SK-N-DZ (cell line): ENCODE measurements around the gene LDLRAD4.

Source experiments
- DNase-seq: peaks from one replicate; pipeline ENCODE4 v3.0.0-alpha.2; 2015; ENCODE audit warnings: low spot score

LDLRAD4 gene

DNA sequence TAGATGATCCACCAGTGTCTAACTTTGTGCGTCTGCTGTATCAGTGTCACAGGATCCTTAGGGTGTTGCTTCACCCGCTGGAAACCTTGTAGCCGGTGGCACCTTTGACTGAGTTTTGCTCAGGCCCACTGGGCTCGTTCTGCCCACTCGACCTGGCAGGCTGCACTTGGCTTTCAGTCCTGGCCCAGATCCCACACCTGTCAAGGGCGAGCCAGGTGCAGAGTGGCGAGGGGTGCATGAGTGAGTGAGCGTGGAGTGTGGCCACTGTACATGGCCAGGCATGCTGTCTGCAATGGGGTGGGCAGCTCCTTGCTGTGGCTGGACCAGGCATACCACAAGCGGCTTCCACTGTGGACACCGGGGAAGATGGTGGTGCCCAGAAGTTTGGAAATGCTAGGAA lies 328.8 kb downstream of the LDLRAD4 start:
- DNase-seq = no peak

DNA sequence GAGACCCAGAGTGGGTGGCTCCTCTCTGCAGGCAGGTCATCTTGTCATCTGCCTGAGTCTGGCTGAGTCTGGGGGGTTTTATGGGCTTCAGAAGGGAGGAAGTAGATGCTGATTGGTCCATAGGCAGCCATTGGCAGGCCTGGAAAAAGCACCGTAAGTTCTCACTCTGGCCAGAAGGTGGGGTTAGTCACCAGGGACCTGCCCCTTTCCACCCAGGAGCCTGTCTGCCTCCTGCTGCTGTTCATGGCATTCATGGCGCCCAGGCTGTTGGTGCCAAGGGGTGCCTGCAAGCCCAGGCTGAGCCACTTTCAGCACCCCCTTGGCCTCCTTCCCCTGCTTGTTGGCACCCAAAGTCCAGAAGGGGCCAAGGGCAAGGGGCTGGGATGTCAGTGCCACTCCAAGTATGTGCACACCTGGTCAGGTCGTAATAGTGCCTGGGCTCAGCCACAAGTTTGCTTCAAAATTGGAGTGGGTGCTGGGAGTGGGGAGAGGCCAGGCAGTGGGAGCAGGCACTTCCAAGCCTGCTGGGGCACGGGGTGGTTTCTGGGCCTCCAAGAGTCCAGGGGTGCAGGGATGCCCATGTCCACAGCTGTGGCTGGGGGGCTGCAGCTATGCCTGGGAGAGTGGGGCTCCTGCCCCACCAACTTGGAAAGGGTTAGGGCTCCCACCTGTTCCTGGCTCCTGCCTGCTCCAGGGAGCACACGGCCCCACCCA lies 329.7 kb downstream of the LDLRAD4 start:
- DNase-seq = no peak

DNA sequence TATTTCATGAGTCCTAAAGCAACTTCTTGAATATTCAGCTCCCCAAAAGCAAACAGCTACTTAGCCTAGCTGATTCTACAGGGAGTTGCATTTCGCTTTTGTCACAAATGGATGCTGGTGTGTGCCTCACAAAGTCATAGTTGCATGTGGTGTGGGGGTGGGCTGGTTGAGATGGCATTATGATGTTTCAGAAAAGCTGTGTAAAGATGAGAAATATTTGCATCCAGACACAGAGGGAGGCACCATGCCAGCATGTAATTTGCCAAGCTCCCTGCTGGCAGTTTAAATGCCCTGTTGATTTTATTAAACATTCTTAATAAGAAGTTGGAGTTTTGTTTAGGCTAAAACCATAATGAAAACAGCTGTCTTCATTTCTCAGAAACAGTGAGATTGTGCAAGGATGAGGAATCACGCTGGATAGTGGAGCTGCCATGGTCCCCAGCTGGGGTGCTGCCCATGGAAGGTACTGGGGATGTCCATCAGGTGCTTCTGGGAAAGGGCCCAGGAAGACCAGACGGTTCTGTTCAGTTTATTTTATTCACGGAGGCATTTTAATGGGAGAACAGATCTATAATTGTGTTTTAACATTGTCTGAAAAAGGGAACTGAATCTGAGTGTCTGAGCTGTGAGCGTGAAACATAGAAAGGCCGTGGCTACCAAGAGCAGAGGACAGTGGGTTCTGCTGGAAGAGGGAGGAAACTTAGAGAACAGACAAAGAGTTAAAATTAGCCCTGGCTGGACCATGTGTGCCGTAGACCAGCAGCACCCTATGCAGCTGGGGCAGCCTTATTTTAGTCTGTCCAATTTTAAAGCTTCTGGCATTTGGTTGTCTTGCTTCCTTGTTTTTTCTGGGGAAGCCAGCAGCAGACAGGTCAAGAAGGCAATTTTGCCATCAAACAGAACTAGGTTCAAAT lies 330.7 kb downstream of the LDLRAD4 start:
- no peak for DNase-seq

DNA sequence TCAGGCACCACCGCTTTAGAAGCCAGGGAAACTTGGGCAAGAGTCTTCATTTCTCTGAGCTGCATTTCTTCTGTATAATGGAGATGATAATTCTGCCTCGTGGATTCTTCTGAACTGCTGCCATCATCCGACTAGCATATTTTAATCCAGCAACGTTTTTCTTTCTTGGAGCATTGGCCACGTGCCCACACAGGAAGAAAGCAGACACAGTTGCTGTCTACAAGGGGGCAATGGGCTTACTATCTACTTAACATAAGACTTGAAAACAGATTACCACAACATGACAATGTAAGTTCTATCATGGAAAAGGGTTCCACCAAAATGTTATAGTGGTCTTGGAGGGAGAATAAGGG lies 331.3 kb downstream of the LDLRAD4 start:
- DNase-seq = no peak

DNA sequence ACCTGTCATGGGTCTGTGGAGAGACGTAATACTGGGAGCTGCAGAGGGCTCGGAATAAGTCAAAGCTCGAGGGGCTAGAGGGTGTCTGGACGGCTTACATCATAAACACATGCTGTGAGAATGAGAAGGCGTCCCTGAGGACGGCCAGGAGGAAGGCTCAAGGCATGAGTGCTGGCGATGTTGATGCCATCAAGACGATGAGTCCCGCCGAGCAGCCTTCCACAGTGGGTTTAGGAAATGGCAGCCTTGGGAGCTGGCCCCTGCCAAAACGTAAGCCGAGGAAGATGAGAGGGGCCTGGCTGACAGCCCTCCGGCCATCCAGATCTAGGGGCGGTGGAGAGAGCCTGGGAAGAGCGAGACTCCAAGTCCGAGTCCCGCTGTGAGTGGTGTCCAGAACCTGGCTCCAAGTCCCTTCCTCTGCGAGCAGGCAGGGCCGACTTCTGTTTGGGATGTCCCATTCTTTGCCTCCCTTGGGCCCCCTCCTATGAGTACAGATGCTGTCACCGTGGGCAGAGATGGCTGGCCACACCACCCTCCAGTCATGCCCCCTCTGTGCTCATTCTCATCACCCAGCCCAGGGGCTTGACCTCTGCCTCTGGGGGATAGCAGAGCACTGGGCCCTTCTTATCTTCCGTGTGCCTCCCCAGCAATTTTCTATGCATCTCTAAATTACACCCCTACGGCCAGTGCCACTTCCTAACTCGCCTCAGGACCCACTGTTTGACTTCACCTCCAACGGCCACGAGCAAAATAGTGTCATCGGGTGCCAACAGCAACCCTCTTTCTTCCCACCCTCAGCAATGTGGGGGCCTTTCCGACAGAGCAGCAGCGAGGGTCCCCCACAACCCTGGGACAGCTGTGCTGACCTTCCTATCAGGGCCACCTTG lies 332.1 kb downstream of the LDLRAD4 start:
- DNase-seq = no peak

DNA sequence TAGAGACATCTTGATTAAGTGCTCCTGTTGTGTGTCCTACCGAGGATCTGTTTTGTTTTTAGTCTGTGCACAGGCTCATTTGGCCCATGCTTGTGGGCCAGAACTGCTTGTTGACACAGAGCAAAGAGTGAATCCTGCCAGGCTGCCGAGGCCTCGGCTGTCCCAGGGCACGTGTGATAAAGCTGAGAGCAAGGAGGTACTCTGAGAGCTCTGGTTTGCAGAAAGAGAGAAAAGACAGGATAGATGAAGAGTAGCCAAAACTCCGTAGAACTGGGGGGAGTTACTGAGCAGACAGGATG lies 332.7 kb downstream of the LDLRAD4 start:
- no peak for DNase-seq

DNA sequence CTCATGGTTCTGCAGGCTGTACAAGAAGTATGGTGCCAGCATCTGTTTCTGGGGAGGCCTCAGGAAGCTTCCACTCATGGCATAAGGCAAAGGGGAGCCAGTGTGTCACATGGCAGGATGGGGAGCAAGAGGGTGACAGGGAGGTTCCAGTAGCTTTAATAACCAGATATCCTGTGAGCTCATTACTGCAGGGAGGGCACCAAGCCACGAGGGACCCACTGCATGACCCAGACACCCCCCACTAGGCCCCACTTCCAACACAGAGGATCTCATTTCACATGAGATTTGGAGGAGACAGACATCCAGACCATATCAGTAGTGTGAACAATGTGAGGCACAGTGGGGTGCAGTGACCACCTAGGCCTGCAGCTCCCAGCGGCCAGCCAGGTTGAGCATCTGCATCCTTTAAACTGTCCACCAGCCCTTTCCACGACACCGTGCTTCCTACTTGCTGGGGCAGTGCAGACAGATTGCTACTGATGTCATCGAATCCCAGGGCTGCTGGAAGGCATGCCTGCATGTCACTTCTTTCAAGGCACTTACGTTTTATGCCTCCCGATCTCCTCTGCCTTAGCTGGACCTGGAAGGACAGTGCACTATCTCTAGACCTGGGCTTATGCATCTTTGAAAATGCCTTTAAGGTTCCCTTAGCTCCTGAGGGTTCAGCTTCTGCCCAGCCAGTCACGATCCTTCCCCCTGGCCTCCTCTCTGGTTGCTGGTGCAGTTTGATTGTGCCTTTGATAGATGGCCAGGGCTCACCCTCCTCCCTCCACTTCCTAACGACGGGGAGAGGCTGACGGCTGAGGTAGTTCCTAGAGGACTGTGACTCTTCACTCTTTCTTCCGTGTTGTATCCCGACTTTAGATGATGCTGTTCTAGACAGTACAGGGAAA lies 333.5 kb downstream of the LDLRAD4 start:
- peak; percentile 32 for DNase-seq

DNA sequence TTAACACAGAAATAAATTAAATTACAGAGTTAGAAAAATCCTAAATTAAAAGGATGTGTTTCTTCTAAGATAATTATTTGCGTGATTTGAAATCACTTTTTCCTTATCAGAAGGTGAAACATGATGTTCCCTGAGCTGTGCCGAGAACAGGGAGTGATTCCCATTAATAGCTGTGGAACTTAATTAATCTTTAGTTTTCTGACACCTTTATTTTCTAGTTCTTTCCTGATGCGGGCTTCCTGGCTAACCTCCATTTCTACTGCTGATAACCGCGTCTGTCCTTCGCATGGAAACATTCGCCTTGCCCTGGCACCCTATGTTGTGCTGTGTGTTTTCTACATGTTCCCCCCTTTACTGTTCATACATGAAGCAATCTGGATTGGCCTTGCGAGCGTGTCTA lies 334.9 kb downstream of the LDLRAD4 start:
- no peak for DNase-seq

DNA sequence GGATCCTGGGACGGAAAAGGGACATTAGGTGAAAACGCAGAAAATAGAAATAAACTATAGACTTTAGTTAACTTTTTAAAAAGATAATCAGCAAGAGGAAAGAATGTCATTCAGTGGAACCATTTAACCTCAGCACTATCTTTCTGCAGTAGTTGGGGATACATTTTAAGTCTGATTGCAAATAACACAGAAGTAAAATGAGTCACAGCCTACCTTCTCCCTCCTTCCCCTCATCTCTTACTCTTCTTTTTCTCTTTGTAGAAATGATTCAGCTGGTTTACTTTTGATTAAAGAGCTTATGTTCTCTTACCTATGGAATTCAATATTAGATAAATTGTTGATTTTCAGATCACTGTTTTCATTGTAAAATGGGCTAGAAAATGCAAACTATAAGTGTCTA lies 336.6 kb downstream of the LDLRAD4 start:
- no peak for DNase-seq

DNA sequence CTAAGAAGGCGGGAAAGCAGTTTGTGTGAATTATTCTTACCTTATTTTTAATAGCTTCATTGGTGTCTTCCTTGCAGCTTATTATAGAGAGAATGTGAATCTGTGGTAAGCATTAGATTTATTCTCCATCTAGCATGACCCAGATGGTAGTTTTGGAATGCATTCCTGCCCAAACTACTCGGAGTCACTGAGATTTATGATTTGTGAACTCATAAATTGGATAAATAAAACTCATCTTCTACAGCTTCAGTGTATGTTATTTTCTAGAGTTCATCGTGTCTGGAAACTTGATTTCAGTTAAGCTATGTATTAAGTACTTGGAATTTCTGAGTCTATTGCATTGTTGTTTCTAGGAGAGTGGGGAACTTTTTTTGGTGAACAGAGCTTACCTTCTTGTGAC lies 337.3 kb downstream of the LDLRAD4 start:
- no peak for DNase-seq

DNA sequence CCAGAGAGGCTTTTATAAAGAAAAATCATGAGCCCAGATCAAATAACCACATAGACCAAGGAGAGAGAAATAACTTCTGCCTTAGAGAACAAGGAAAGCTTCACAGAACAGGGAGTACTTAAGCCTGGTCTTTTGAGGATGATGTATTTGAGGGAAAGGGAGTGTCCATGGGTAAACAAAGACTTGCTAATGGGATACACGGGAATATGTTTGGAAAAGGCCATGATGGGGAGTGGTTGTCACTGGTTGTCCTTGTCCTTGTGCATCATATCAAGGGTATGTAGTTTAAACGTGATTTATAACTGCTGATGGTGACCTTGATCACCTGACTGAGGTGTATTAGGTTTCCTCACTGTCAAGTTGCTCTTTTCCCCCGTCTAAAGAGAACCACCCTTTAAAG lies 337.9 kb downstream of the LDLRAD4 start:
- DNase-seq = no peak

DNA sequence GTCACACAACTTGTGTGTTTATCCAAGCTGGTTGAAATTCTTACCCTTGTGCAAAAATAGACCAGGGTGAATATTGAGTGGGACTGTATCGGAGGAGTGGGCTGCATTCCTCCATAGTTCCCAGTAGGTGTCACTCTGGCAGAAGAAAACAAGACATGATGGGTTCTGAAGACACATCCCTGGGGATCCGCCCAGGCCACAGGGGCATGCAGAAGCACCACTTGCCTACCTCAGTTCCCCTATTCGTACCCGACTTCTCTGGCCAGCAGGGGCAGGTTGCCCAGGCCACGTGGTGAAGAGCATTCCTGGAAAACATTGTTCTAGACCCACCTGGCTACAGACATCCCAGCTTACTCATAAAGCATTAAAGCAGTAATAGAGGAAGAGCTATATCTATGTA lies 339.6 kb downstream of the LDLRAD4 start:
- peak; percentile 69 for DNase-seq

DNA sequence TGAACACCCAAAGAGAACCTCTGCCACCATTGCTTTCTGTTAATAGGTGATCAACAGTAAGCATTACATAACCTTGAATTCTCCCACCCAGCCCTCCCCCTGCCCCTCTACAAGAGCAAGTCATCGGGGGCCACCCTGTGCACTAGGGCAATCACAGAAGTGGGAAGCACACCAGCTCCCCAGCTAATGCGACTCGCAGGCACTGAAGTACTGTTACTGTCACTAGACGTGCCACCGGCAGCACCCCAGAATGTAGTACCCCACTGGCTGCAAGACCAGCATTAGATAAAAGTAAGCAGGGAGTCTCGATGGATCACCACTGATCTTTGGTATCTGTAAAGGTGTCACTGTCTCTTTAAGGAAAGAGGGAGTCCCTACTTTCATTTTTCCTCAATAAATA lies 340.2 kb downstream of the LDLRAD4 start:
- DNase-seq = no peak

DNA sequence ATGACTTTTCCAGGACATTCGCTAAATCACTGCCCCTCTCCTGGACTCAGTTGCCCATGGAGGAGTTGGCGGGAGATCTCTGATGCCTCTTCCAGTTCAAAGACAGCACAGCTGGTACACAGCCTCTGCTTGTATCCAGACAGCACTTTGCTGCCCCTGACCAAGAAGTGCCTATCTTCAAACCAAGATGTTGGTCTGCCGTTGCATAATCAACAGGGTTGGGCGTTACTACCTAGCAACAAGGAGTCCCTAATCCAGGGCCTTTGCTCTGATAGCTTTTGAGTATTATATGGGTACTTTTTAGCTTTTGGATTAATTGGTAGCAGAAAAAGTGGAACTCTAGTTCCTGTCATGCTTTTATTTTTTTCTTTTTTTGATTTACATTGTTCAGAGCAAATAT lies 341.2 kb downstream of the LDLRAD4 start:
- no peak for DNase-seq

DNA sequence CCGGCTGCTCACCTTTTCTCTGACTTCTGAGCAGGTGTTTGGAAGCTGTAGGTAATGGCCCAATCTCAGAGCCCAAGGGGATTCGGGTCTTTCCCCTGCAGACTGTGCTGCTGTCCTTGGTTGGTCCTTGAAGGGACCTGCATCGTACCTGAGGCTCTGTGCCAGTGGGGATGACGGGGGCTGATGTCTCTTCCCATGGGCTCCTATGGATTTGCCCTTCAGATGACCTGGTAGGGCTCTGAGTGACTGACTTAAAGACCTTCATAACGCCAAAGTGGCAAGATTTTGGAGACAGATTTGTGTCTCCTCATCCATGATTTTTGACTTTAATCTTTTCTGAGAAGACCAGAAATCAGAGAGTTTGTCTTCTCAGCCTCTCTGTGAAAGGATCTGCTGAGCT lies 341.7 kb downstream of the LDLRAD4 start:
- no peak for DNase-seq

DNA sequence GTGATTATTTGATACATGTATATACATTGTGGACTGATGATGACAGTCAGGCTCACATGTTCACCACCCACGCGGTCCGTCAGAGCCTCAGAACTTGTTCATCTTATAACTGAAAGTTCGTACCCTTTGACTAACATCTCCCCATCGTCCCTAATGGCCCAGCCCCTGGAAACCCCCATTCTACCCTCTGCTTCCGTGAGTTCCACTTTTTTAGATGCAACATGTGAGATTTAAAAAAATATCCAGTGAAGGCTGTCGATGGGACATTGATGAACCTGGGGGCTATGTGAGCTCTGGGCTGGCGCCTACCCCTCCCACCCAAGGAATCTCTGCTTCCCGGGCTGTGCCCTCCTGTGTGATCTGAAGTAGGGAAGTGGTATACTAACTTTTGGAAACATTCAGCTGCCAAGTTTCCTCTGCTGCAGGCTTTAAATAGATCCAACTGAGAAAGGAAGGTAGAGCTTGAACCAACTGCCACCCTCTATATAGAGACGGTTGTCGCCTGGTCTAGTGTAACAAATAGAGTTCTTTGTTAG lies 344.0 kb downstream of the LDLRAD4 start:
- DNase-seq = no peak

DNA sequence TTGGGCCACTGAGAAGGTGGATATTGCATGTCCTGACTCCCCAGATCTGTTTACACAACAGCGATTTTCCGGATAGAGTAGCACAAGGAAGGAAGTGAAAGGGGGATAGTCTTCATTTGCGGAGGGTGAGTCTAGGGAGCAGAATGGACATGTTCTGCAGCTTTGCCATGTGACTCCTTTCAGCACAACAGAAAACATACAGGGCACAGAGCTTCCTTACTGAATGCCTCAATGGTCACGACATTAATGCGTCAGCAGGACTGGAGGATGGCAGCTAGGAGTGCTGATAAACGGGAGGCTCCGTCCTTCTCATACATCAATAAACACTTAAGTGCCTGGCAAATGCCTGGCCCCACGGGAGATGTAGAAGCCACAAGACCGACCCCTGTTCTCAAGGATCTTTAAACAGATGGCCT lies 344.8 kb downstream of the LDLRAD4 start:
- DNase-seq = peak; percentile 27

DNA sequence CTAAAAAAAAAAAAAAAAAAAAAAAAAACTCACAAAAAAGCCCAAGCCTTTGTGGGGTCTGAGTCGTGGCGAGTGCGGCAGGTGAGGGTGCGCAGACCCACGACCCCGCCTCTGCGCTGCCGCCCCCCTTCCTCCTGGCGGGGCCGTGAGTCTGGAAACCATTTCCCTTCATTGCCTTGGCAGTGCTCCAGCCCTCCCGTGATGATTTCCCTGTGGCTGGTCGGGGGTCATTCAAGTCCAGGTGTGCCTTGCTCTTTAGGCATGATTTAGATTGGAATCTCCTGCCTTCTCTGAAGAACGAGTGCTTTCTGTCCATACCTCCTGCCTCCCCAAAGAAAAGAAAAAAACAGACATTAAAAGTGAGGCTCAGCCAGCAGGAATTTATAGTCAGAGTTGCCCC lies 346.0 kb downstream of the LDLRAD4 start:
- peak; percentile 43 for DNase-seq

DNA sequence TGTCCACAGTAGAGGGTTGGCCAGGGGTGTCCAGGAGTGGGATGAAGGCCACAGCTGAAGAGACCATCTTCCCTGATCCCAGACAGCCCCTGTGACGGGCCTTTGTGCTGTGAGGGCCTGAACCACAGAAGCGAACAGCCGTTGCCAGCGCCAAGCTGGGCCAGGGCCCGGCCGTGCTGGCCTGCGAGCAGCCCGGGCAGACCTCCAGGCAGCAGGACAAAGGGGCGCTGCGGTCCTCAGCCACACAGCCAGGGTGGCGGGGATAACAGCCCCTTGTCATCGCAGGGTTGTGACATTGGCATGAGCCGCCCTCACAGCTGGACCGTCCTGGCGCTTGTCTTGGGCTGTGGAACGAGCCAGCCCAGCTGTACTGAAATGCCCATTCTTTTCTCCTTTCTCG lies 346.7 kb downstream of the LDLRAD4 start:
- DNase-seq = no peak

DNA sequence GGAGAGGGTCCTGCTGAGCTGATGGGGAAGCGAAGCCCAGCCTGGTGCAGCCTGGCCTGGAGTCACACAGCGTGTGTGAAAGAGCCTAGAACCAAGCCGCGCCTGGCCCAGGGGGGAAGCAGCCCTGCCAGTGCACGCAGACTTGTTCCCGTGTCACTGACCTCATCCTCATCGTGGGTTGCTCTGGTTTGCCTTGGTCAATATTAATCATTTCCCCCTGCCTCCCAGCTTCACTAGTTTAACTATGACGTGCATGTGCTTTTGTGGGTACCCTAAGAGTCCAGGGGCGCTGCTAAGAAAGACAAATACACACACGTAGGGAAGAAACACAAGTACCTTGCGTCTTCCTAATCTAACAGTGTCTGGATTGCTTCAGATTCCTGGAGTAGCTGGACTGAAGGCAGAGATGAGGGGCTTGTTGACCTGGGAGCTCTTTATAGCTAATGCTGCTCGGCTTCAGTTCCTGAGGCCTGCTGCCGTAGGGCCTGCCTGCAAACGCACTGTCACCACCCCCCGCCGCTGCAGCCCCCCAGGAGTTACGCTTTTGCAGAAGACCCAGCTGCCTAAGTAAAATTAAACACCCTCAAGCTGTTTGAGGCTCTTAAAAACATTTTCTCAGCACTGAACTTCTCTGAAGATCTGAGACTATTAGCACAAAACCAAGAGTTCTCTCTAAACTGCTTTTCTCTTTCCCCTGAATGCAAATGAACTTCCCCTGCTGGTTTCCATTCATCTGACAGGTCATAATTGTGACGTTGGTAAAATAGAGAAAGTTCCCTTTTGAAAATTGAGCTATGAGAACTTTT lies 348.6 kb downstream of the LDLRAD4 start:
- no peak for DNase-seq
